ENCODE measurements around the gene ATP1B1. TPM values are rescaled to one million over a fixed set of nuclear protein-coding genes. Genes with fewer than 3 reads are reported as not detected.

The ATP1B1 gene
- total and polyA plus RNA-seq, 2 of the 8 experiments (the other 6 are each of a cell fraction or from before 2014, with no cell fraction given) = 16.3 to 76.5 TPM

DNA sequence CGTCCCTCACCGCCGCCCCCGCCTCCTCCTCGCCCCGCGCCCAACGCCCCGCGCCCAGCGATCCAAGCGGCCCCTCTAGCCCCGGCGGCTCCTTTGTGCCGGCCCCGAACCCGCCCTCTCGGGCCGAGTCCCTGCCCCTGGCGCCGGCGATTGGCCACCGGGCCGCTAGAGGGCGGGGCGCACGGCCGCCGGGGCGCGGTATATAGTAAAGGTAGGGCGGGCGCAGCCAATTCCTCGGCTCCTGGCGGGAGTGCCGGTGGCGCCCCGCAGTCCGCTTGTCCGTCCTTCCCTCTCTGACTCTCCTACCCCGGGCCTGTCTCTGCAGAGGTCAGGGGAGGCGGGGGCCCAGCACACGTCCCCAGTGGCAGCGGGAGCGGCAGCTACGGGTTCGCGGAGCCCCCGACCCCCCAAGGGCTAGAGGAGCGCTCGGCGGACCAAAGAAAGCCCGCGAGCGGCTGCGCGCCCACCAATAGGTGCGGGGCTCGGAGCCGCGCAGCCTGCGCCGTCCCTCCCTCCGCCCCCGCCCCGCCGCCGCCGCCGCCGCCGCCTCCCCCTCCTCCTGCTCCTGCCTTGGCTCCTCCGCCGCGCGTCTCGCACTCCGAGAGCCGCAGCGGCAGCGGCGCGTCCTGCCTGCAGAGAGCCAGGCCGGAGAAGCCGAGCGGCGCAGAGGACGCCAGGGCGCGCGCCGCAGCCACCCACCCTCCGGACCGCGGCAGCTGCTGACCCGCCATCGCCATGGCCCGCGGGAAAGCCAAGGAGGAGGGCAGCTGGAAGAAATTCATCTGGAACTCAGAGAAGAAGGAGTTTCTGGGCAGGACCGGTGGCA is at the start of gene ATP1B1 (continued):
- TF ChIP-seq, protein P1, sequence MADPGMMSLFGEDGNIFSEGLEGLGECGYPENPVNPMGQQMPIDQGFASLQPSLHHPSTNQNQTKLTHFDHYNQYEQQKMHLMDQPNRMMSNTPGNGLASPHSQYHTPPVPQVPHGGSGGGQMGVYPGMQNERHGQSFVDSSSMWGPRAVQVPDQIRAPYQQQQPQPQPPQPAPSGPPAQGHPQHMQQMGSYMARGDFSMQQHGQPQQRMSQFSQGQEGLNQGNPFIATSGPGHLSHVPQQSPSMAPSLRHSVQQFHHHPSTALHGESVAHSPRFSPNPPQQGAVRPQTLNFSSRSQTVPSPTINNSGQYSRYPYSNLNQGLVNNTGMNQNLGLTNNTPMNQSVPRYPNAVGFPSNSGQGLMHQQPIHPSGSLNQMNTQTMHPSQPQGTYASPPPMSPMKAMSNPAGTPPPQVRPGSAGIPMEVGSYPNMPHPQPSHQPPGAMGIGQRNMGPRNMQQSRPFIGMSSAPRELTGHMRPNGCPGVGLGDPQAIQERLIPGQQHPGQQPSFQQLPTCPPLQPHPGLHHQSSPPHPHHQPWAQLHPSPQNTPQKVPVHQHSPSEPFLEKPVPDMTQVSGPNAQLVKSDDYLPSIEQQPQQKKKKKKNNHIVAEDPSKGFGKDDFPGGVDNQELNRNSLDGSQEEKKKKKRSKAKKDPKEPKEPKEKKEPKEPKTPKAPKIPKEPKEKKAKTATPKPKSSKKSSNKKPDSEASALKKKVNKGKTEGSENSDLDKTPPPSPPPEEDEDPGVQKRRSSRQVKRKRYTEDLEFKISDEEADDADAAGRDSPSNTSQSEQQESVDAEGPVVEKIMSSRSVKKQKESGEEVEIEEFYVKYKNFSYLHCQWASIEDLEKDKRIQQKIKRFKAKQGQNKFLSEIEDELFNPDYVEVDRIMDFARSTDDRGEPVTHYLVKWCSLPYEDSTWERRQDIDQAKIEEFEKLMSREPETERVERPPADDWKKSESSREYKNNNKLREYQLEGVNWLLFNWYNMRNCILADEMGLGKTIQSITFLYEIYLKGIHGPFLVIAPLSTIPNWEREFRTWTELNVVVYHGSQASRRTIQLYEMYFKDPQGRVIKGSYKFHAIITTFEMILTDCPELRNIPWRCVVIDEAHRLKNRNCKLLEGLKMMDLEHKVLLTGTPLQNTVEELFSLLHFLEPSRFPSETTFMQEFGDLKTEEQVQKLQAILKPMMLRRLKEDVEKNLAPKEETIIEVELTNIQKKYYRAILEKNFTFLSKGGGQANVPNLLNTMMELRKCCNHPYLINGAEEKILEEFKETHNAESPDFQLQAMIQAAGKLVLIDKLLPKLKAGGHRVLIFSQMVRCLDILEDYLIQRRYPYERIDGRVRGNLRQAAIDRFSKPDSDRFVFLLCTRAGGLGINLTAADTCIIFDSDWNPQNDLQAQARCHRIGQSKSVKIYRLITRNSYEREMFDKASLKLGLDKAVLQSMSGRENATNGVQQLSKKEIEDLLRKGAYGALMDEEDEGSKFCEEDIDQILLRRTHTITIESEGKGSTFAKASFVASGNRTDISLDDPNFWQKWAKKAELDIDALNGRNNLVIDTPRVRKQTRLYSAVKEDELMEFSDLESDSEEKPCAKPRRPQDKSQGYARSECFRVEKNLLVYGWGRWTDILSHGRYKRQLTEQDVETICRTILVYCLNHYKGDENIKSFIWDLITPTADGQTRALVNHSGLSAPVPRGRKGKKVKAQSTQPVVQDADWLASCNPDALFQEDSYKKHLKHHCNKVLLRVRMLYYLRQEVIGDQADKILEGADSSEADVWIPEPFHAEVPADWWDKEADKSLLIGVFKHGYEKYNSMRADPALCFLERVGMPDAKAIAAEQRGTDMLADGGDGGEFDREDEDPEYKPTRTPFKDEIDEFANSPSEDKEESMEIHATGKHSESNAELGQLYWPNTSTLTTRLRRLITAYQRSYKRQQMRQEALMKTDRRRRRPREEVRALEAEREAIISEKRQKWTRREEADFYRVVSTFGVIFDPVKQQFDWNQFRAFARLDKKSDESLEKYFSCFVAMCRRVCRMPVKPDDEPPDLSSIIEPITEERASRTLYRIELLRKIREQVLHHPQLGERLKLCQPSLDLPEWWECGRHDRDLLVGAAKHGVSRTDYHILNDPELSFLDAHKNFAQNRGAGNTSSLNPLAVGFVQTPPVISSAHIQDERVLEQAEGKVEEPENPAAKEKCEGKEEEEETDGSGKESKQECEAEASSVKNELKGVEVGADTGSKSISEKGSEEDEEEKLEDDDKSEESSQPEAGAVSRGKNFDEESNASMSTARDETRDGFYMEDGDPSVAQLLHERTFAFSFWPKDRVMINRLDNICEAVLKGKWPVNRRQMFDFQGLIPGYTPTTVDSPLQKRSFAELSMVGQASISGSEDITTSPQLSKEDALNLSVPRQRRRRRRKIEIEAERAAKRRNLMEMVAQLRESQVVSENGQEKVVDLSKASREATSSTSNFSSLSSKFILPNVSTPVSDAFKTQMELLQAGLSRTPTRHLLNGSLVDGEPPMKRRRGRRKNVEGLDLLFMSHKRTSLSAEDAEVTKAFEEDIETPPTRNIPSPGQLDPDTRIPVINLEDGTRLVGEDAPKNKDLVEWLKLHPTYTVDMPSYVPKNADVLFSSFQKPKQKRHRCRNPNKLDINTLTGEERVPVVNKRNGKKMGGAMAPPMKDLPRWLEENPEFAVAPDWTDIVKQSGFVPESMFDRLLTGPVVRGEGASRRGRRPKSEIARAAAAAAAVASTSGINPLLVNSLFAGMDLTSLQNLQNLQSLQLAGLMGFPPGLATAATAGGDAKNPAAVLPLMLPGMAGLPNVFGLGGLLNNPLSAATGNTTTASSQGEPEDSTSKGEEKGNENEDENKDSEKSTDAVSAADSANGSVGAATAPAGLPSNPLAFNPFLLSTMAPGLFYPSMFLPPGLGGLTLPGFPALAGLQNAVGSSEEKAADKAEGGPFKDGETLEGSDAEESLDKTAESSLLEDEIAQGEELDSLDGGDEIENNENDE (IDR thresholded peaks at IDR 0.05; ENCODE audit: insufficient replicate concordance, low read length) = no peak
- TF ChIP-seq MAFK (IDR thresholded peaks at IDR 0.05; ENCODE audit: low read depth, low read length) (no peak), CHD2 (IDR thresholded peaks at IDR 0.05; ENCODE audit: low read length) (no peak; the same call in 1 of the 2 replicates), EGR1 (IDR thresholded peaks at IDR 0.05; ENCODE audit: borderline replicate concordance, low read depth, low read length) (no peak), JUND (IDR thresholded peaks at IDR 0.05; ENCODE audit: low read length) (no peak), ZNF274 (IDR thresholded peaks at IDR 0.05; ENCODE audit: borderline replicate concordance, extremely low read depth, low read length) (no peak), POLR2A (IDR thresholded peaks at IDR 0.05; ENCODE audit: control extremely low read depth in 1 of 2, low read depth in 2 of 2, low read length in 2 of 2) (peak; percentile 92 to 96), TCF12 (IDR thresholded peaks at IDR 0.05; ENCODE audit: low read depth, low read length) (no peak)
- TF ChIP-seq, protein P2, sequence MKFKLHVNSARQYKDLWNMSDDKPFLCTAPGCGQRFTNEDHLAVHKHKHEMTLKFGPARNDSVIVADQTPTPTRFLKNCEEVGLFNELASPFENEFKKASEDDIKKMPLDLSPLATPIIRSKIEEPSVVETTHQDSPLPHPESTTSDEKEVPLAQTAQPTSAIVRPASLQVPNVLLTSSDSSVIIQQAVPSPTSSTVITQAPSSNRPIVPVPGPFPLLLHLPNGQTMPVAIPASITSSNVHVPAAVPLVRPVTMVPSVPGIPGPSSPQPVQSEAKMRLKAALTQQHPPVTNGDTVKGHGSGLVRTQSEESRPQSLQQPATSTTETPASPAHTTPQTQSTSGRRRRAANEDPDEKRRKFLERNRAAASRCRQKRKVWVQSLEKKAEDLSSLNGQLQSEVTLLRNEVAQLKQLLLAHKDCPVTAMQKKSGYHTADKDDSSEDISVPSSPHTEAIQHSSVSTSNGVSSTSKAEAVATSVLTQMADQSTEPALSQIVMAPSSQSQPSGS (IDR thresholded peaks at IDR 0.05; ENCODE audit: low read length) = no peak

Data from H1 (cell line).